Vagina (tissue), 2 donors: ENCODE data around the gene ERCC6L2. TPM values are rescaled to one million over a fixed set of nuclear protein-coding genes. Genes with fewer than 3 reads are reported as not detected.

ENCODE experiments used
- DNase-seq, 2 donors: peaks; one replicate each; pipeline ENCODE4 v3.0.0-alpha.2; 2017; ENCODE audit errors: extremely low spot score in 2 of 2
- H3K27ac ChIP-seq: fragments of 200-600 bp; sonication (generic); one replicate; pipeline ENCODE4 v1.5.1; 2019
- H3K27me3 ChIP-seq: fragments of 200-600 bp; sonication (generic); one replicate; pipeline ENCODE4 v1.5.1; 2019
- H3K36me3 ChIP-seq, 2 donors: fragments of 200-600 bp; sonication (generic); one replicate each; pipeline ENCODE4 v1.5.1; 2017 to 2019
- H3K4me1 ChIP-seq: fragments of 200-600 bp; sonication (generic); one replicate; pipeline ENCODE4 v1.5.1; 2019
- H3K4me3 ChIP-seq, 2 donors: fragments of 200-600 bp; sonication (generic); 1 replicate in 1 of 2; 2 replicates in 1 of 2; pipeline ENCODE4 v1.5.1; 2016 to 2019
- H3K9me3 ChIP-seq: fragments of 200-600 bp; sonication (generic); one replicate; pipeline ENCODE4 v1.5.1; 2019
- POLR2A ChIP-seq, 2 donors: fragments of 450-650 bp; IDR thresholded peaks; one replicate each; pipeline ENCODE4 v1.6.1; 2017; ENCODE audit warnings: antibody characterized with exemption in 2 of 2, mild to moderate bottlenecking in 2 of 2, moderate library complexity in 2 of 2
- POLR2AphosphoS5 ChIP-seq, 2 donors: sonication (generic); formaldehyde crosslinking; IDR thresholded peaks; one replicate each; pipeline ENCODE4 v1.9.0; 2017; ENCODE audit warnings: antibody characterized with exemption in 2 of 2, mild to moderate bottlenecking in 2 of 2, low read depth in 1 of 2; ENCODE audit not compliant: insufficient read depth in 1 of 2
- intact Hi-C: fragments of 100-400 bp; cut with DNase I; formaldehyde crosslinking; loops from one replicate; pipeline ENCODE4 v1.15.1; 2023
- total RNA-seq: library from RNA; depleted of rRNA; stranded (reverse); fragments of >200 nt; gene quantifications from one replicate; pipeline ENCODE4 v1.2.3, GENCODE V29; 2016
- TF ChIP-seq, protein P1 (sequence below), 3 experiments: fragments of 450-650 bp in 2 of 3; fragments of 200-600 bp in 1 of 3; sonication (generic) in 1 of 3; IDR thresholded peaks; one replicate each; pipeline ENCODE4 v1.5.1; 2017 to 2019; ENCODE audit warnings: antibody characterized with exemption in 3 of 3, mild to moderate bottlenecking in 2 of 3, moderate library complexity in 2 of 3

Gene ERCC6L2
- total RNA-seq, 1 donor from 2014 or later = 59.2 TPM

DNA sequence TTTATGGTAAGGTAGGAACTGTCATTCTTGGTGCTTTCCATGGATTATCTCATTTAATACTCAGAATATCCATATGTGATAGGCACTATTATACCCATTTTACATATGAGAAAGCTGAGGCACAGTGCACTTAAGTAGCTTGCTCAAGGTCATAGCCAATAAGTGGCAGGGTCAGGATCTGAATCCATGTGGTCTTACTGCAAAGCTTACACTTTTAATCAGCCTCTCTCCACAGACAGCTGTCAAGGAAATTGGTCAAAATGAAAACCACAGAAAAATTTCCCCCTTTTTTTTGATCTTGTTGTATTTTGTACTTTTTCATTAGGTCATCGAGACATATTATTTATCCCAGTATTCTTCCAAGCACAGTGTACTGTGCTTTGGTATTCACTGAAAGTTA lies 78.5 kb downstream of the ERCC6L2 start:
- TF ChIP-seq, protein P1, sequence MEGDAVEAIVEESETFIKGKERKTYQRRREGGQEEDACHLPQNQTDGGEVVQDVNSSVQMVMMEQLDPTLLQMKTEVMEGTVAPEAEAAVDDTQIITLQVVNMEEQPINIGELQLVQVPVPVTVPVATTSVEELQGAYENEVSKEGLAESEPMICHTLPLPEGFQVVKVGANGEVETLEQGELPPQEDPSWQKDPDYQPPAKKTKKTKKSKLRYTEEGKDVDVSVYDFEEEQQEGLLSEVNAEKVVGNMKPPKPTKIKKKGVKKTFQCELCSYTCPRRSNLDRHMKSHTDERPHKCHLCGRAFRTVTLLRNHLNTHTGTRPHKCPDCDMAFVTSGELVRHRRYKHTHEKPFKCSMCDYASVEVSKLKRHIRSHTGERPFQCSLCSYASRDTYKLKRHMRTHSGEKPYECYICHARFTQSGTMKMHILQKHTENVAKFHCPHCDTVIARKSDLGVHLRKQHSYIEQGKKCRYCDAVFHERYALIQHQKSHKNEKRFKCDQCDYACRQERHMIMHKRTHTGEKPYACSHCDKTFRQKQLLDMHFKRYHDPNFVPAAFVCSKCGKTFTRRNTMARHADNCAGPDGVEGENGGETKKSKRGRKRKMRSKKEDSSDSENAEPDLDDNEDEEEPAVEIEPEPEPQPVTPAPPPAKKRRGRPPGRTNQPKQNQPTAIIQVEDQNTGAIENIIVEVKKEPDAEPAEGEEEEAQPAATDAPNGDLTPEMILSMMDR (IDR thresholded peaks at IDR 0.05) = no peak
- TF ChIP-seq POLR2AphosphoS5 (IDR thresholded peaks at IDR 0.05; ENCODE audit: insufficient read depth in 1 of 2, low read depth in 1 of 2) = no peak
- TF ChIP-seq POLR2A (IDR thresholded peaks at IDR 0.05) = no peak
- no peaks in the 10 kb centered on the region for H3K9me3 ChIP-seq
- H3K27me3 ChIP-seq = no peaks in the 10 kb centered on the region
- H3K4me1 ChIP-seq = no peaks in the 10 kb centered on the region
- peaks cover 0 to 10% of the 10 kb centered on the region in 2 donors for H3K36me3 ChIP-seq
- no peak overlapping the region for H3K4me3 ChIP-seq
- H3K27ac ChIP-seq = no peak overlapping the region
- DNase-seq = no peak
- intact Hi-C loops = no loop called here

DNA sequence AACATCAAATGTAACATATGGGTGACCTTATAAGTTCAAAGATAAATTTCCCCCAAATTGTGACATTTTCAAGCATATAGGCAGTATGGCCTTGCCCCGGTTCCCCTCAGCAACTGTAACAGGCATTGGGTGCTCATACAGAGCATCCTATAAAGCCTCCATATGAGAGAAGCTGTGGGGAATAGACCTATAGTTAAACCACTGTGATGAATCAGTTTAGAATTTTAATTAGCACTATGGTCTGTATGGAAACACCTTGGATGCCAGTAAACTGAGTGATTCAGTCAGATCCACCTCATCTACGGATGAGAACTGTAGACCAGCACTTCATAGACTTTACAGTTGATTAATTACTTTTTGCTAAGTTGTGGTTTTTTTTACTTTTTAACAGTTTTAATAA lies 79.4 kb downstream of the ERCC6L2 start:
- intact Hi-C loops = no loop called here
- no peaks in the 10 kb centered on the region for H3K9me3 ChIP-seq
- DNase-seq = no peak

DNA sequence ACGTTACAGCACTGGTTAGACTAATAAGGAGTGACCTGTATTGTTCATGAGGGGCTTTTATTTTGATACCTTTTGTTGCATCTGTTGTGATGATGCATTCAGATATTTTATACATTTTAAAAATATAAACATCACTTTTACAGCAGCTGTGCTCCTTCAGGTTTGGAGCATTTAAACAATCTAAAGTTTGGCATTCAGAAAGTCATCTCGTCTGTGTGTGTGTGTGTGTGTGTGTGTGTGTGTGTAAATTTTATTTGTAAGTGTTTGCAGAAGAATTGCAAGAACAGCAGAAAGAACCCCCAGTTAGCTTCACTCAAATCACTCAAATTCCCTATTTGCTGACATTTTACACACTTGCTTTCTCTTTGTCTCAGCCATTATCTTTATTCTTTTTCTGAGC lies 87.4 kb downstream of the ERCC6L2 start:
- intact Hi-C loops = no loop called here
- H3K4me1 ChIP-seq = peaks cover 10% of the 10 kb centered on the region
- TF ChIP-seq POLR2AphosphoS5 (IDR thresholded peaks at IDR 0.05; ENCODE audit: insufficient read depth in 1 of 2, low read depth in 1 of 2) (no peak), POLR2A (IDR thresholded peaks at IDR 0.05) (no peak)
- TF ChIP-seq, protein P1 (IDR thresholded peaks at IDR 0.05) = no peak
- H3K27ac ChIP-seq = no peak overlapping the region
- no peak overlapping the region for H3K4me3 ChIP-seq
- no peak for DNase-seq
- H3K9me3 ChIP-seq = no peaks in the 10 kb centered on the region
- no peaks in the 10 kb centered on the region for H3K36me3 ChIP-seq
- no peaks in the 10 kb centered on the region for H3K27me3 ChIP-seq

More for the DNA sequence above, 79.4 kb downstream of the ERCC6L2 start:
- Histone ChIP-seq H3K27ac (no peak overlapping the region), H3K27me3 (no peaks in the 10 kb centered on the region), H3K36me3 (peaks cover 0 to 10% of the 10 kb centered on the region in 2 donors), H3K4me3 (no peak overlapping the region), H3K4me1 (no peaks in the 10 kb centered on the region)
- no peak for TF ChIP-seq POLR2A (IDR thresholded peaks at IDR 0.05)
- TF ChIP-seq POLR2AphosphoS5 (IDR thresholded peaks at IDR 0.05; ENCODE audit: insufficient read depth in 1 of 2, low read depth in 1 of 2) = no peak
- TF ChIP-seq, protein P1 (IDR thresholded peaks at IDR 0.05) = no peak

DNA sequence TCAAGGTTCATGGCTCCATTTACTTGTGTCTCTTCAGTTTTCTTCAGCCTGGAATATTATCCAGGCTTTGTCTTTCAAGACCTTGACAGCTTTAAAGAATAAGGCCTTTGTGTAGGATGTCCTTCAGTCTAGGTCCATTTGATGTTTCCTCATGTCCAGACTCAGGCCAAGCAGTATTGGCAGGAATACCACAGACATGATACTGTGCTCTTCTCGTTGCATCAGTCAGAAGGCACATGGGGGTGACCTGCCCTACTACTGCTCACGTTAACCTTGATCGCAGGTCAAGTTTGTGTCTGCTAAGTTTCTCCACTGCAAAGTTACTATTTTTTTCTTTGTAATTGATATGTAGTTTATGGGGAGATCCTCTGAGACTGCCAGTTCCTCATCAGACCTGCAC lies 88.2 kb downstream of the ERCC6L2 start:
- no peaks in the 10 kb centered on the region for H3K9me3 ChIP-seq
- H3K4me3 ChIP-seq = no peak overlapping the region
- no peaks in the 10 kb centered on the region for H3K27me3 ChIP-seq
- no peaks in the 10 kb centered on the region for H3K36me3 ChIP-seq
- DNase-seq = no peak
- TF ChIP-seq, protein P1 (IDR thresholded peaks at IDR 0.05) = no peak
- TF ChIP-seq POLR2AphosphoS5 (IDR thresholded peaks at IDR 0.05; ENCODE audit: insufficient read depth in 1 of 2, low read depth in 1 of 2) (no peak), POLR2A (IDR thresholded peaks at IDR 0.05) (no peak)
- H3K4me1 ChIP-seq = peaks cover 10% of the 10 kb centered on the region
- H3K27ac ChIP-seq = no peak overlapping the region
- intact Hi-C loops = no loop called here

DNA sequence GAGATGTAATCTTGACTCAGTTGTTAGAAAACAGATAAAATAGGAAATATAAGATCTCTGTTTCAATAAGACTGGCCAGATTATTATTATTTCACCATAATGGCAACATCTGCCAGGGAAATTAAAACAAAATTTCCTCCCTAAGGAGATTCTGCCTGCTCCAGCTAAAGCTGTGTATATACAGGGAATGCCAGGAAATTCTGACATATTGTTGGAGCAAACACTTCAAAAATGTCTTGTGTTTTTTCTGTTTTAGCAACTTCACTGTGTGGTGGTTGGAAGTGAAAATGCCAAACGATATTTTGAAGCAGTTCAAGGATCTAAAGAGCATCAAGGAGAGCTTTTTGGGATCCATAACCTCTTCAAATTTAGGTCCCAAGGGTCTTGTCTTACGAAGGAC lies 90.8 kb downstream of the ERCC6L2 start:
- intact Hi-C loops = no loop called here
- H3K9me3 ChIP-seq = no peaks in the 10 kb centered on the region
- no peaks in the 10 kb centered on the region for H3K27me3 ChIP-seq
- H3K4me3 ChIP-seq = no peak overlapping the region
- H3K4me1 ChIP-seq = peaks cover 10% of the 10 kb centered on the region
- H3K36me3 ChIP-seq = no peaks in the 10 kb centered on the region
- TF ChIP-seq POLR2A (IDR thresholded peaks at IDR 0.05) = no peak
- TF ChIP-seq, protein P1 (IDR thresholded peaks at IDR 0.05) = no peak
- no peak for TF ChIP-seq POLR2AphosphoS5 (IDR thresholded peaks at IDR 0.05; ENCODE audit: insufficient read depth in 1 of 2, low read depth in 1 of 2)
- DNase-seq = no peak
- H3K27ac ChIP-seq = peak overlapping the region; percentile 42
